Temporal lobe (tissue), 2 donors: ENCODE data around the gene MNDA. TPM values are rescaled to one million over a fixed set of nuclear protein-coding genes. Genes with fewer than 3 reads are reported as not detected.

Experiments
- small RNA-seq: library from RNA; depleted of rRNA; stranded (forward); fragments of <200 nt; gene quantifications from one replicate; pipeline ENCODE3, GENCODE V24; 2014; ENCODE audit warnings: low replicate concordance
- total RNA-seq: library from RNA; depleted of rRNA; stranded (reverse); fragments of >200 nt; gene quantifications from one replicate; pipeline ENCODE4 v1.2.3, GENCODE V29; 2014

The MNDA gene
- total RNA-seq, 1 donor from 2014 or later = 2.0 TPM

Small RNA genes lying within 50 kb of the gene (small RNA-seq; reads per million reads assigned to genes)
- not detected for gene OR2AQ1P

Other genes with a start within 250 kb of the MNDA start
- not detected for gene OR10Z1, start 226.1 kb upstream of the MNDA start, total RNA-seq
- 1.2 TPM for gene SPTA1, start 144.6 kb upstream of the MNDA start, total RNA-seq
- gene OR6K2, start 130.7 kb upstream of the MNDA start, total RNA-seq = not detected
- not detected for gene OR6K3, start 110.6 kb upstream of the MNDA start, total RNA-seq
- not detected for gene OR6K6, start 76.6 kb upstream of the MNDA start, total RNA-seq
- not detected for gene OR6N1, start 59.2 kb upstream of the MNDA start, total RNA-seq
- not detected for gene OR6N2, start 50.1 kb upstream of the MNDA start, total RNA-seq
- gene PYHIN1, start 100.2 kb downstream of the MNDA start, total RNA-seq = 0.25 TPM
- 19.2 TPM for gene IFI16, start 178.6 kb downstream of the MNDA start, total RNA-seq
- gene AIM2, start 245.4 kb downstream of the MNDA start, total RNA-seq = 13.3 TPM